B cell (primary cell): ENCODE results near the gene CDK6. TPM values are rescaled to one million over a fixed set of nuclear protein-coding genes. Genes with fewer than 3 reads are reported as not detected.

Source experiments
- ATAC-seq: fragments of 200-7000 bp; cut with Tn5 transposase; one replicate; pipeline ENCODE4 v1.10.0; 2021; ENCODE audit warnings: low read depth, mild to moderate bottlenecking, moderate number of reproducible peaks, moderate library complexity
- CTCF ChIA-PET: fragments of 350-600 bp; sonication (Branson Sonifier 250); formaldehyde crosslinking; loops from one replicate; lab custom pipeline; 2021; ENCODE audit warnings: antibody characterized with exemption, inconsistent platforms; lab: Charles Lee
- POLR2A ChIA-PET: fragments of 350-600 bp; sonication (Branson Sonifier 250); formaldehyde crosslinking; loops from one replicate; lab custom pipeline; 2021; ENCODE audit warnings: antibody characterized with exemption; lab: Charles Lee
- DNase-seq: peaks from one replicate; pipeline ENCODE4 v3.0.0; 2013
- H2AFZ ChIP-seq: 2 replicates; pipeline ENCODE4 v1.6.1; 2012; ENCODE audit warnings: mild to moderate bottlenecking, low read depth, low read length; ENCODE audit not compliant: insufficient read depth, poor library complexity, severe bottlenecking
- H3K27ac ChIP-seq, 2 donors: 1 replicate in 1 of 2; 2 replicates in 1 of 2; pipeline ENCODE4 v1.5.1; 2012 to 2013; ENCODE audit warnings: low read length in 2 of 2, mild to moderate bottlenecking in 2 of 2, moderate library complexity in 1 of 2
- H3K27me3 ChIP-seq, 4 experiments: fragments of 200-600 bp in 1 of 4; sonication (generic) in 1 of 4; replicated peaks in 1 of 4; 1 replicate in 2 of 4; 2 replicates in 2 of 4; pipeline versions ENCODE4 v1.6.1 to v1.7.0; 2013 to 2016; ENCODE audit warnings: low read length in 3 of 4, mild to moderate bottlenecking in 2 of 4, mixed read lengths in 1 of 4, moderate library complexity in 1 of 4; ENCODE audit not compliant: insufficient read depth in 4 of 4, control insufficient read depth in 3 of 4; ENCODE audit errors: control extremely low read depth in 1 of 4
- H3K36me3 ChIP-seq, 2 experiments: replicated peaks in 1 of 2; 1 replicate in 1 of 2; 2 replicates in 1 of 2; pipeline versions ENCODE4 v1.6.1 to v1.7.1; 2013; ENCODE audit warnings: low read length in 1 of 2; ENCODE audit not compliant: insufficient read depth in 2 of 2, control insufficient read depth in 1 of 2; ENCODE audit errors: control extremely low read depth in 1 of 2, extremely low read depth in 1 of 2
- H3K4me1 ChIP-seq, 2 donors: fragments of 200-600 bp in 1 of 2; sonication (generic) in 1 of 2; 1 replicate in 1 of 2; 2 replicates in 1 of 2; pipeline versions ENCODE4 v1.5.1 to v1.6.1; 2013 to 2017; ENCODE audit warnings: low read length in 2 of 2; ENCODE audit not compliant: control insufficient read depth in 2 of 2, insufficient read depth in 2 of 2
- H3K4me2 ChIP-seq: replicated peaks from 2 replicates; pipeline ENCODE3; 2012; ENCODE audit warnings: mild to moderate bottlenecking, low read depth, low read length; ENCODE audit not compliant: poor library complexity, severe bottlenecking
- H3K4me3 ChIP-seq, 5 experiments: fragments of 200-600 bp in 1 of 5; sonication (generic) in 1 of 5; 1 replicate in 3 of 5; 2 replicates in 2 of 5; pipeline versions ENCODE4 v1.5.1 to v1.7.0; 2011 to 2016; ENCODE audit warnings: low read length in 4 of 5, mild to moderate bottlenecking in 4 of 5, low read depth in 2 of 5, control low read depth in 1 of 5, moderate library complexity in 1 of 5; ENCODE audit not compliant: insufficient read depth in 1 of 5; ENCODE audit errors: control extremely low read depth in 1 of 5, extremely low read depth in 1 of 5
- H3K79me2 ChIP-seq: fragments of 200-600 bp; sonication (generic); one replicate; pipeline ENCODE4 v1.6.0; 2016; ENCODE audit warnings: low read length; ENCODE audit not compliant: control insufficient read depth, insufficient read depth
- H3K9ac ChIP-seq: fragments of 200-600 bp; sonication (generic); 2 replicates; pipeline ENCODE4 v1.6.1; 2017; ENCODE audit warnings: mild to moderate bottlenecking, low read length, moderate library complexity
- H3K9me3 ChIP-seq, 3 donors: one replicate each; pipeline versions ENCODE4 v1.6.1 to v1.7.1; 2013; ENCODE audit warnings: low read length in 2 of 3; ENCODE audit not compliant: control insufficient read depth in 2 of 3, insufficient read depth in 1 of 3; ENCODE audit errors: control extremely low read depth in 1 of 3
- H4K20me1 ChIP-seq: 2 replicates; pipeline ENCODE4 v1.6.0; 2012; ENCODE audit warnings: mild to moderate bottlenecking, low read length; ENCODE audit not compliant: insufficient read depth, control insufficient read depth, poor library complexity, severe bottlenecking
- H3K27ac Mint-ChIP-seq: one replicate; pipeline ENCODE4 v1.8.0; 2021; ENCODE audit warnings: mixed read lengths
- H3K27me3 Mint-ChIP-seq: one replicate; pipeline ENCODE4 v1.8.0; 2021; ENCODE audit warnings: mixed read lengths
- H3K4me1 Mint-ChIP-seq: one replicate; pipeline ENCODE4 v1.8.0; 2021; ENCODE audit warnings: mixed read lengths
- H3K4me3 Mint-ChIP-seq: one replicate; pipeline ENCODE4 v1.8.0; 2021; ENCODE audit warnings: mixed read lengths
- H3K9me3 Mint-ChIP-seq: one replicate; pipeline ENCODE4 v1.8.0; 2022; ENCODE audit warnings: mixed read lengths; ENCODE audit not compliant: insufficient read depth
- EZH2 ChIP-seq: IDR thresholded peaks from 2 replicates; pipeline ENCODE4 v1.6.1; 2012; ENCODE audit warnings: borderline replicate concordance, low read depth, mild to moderate bottlenecking, moderate library complexity, low read length; ENCODE audit not compliant: insufficient read depth, poor library complexity, severe bottlenecking
- whole genome bisulfite sequencing: methylation state at CpG from one replicate; pipeline ENCODE4 v1.1.5; 2013; ENCODE audit warnings: missing lambda C conversion rate; ENCODE audit not compliant: insufficient coverage; 5-methylcytosine and 5-hydroxymethylcytosine counted together
- intact Hi-C: fragments of 100-400 bp; cut with micrococcal nuclease; formaldehyde crosslinking; loops from one replicate; pipeline ENCODE4 v1.10.0; 2022
- polyA plus RNA-seq: library from polyadenylated mRNA; depleted of rRNA; stranded (reverse); fragments of >200 nt; gene quantifications from 2 replicates; pipeline ENCODE4 v1.2.3, GENCODE V29; 2012
- total RNA-seq, 2 donors: library from RNA; stranded (reverse); fragments of 120-200 nt in 1 of 2; gene quantifications; 1 replicate in 1 of 2; 2 replicates in 1 of 2; pipeline versions ENCODE4 v1.2.3 to v1.2.4, GENCODE V29; 2013 to 2022
- TF ChIP-seq, protein P1 (sequence below): fragments of 200-600 bp; IDR thresholded peaks from one replicate; pipeline ENCODE4 v1.8.0; 2022; ENCODE audit warnings: antibody characterized with exemption, mild to moderate bottlenecking

CDK6 gene
- total and polyA plus RNA-seq, 2 donors (not counting 1 experiment from before 2014, with no cell fraction given), result 3.0 to 14.6 TPM

DNA sequence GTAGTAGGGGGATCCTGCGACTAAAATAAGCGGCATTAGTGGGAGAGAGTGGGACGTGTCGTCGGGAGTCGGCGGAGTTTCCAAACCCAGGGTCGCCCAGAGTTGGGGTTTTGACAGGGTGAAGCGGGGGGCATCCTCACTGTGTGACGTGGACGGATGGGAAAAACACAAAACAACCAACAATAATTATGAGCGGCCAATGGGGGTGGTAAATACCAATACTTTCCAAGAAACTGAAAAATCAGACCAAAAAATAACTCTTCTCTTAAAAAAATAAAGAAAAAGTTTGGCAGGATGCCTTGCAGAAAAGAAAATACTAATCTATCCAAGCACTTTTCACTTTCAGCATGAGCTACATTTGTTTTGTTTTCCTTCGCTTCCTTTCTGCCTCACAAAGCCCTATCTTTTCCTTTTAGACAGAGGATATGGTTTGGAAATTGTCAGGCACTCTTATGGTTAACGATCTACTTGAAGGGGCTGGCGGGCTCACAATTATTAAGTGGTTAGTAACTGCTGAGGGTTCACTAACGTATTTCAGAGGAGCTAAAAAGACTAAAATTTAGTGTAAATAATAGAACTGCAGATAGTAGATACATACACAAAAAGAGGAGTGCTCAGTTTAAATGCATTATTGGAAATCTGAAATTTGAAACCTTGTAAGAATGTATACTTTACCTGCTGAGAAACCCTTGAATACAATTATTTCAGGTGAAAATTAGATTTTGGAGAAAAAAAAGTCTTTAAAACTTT lies 802 bp upstream of the CDK6 start:
- H3K4me3 Mint-ChIP-seq, result peak overlapping the region; percentile 89

More for the DNA sequence above, 802 bp upstream of the CDK6 start:
- Mint-ChIP-seq H3K27me3 (no peaks in the 10 kb centered on the region), H3K27ac (no peak overlapping the region), H3K4me1 (peaks cover 21% of the 10 kb centered on the region), H3K9me3 (no peaks in the 10 kb centered on the region)
- Histone ChIP-seq H3K27me3 (no peaks in the 10 kb centered on the region), H3K36me3 (no peaks in the 10 kb centered on the region), H3K9me3 (no peaks in the 10 kb centered on the region), H3K79me2 (peaks cover 1% of the 10 kb centered on the region), H4K20me1 (no peaks in the 10 kb centered on the region), H3K4me1 (peaks cover 10 to 17% of the 10 kb centered on the region in 2 donors), H2AFZ (peak overlapping the region; percentile 90), H3K27ac (peak overlapping the region in 1 of 2 donors; percentile 25), H3K9ac (peak overlapping the region; percentile 81), H3K4me2 (peak overlapping the region; percentile 96), H3K4me3 (peak overlapping the region; percentile 52 to 96 (median 89))
- TF ChIP-seq, protein P1, sequence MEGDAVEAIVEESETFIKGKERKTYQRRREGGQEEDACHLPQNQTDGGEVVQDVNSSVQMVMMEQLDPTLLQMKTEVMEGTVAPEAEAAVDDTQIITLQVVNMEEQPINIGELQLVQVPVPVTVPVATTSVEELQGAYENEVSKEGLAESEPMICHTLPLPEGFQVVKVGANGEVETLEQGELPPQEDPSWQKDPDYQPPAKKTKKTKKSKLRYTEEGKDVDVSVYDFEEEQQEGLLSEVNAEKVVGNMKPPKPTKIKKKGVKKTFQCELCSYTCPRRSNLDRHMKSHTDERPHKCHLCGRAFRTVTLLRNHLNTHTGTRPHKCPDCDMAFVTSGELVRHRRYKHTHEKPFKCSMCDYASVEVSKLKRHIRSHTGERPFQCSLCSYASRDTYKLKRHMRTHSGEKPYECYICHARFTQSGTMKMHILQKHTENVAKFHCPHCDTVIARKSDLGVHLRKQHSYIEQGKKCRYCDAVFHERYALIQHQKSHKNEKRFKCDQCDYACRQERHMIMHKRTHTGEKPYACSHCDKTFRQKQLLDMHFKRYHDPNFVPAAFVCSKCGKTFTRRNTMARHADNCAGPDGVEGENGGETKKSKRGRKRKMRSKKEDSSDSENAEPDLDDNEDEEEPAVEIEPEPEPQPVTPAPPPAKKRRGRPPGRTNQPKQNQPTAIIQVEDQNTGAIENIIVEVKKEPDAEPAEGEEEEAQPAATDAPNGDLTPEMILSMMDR, result no peak
- no peak for TF ChIP-seq EZH2
- peak; percentile 32 for DNase-seq
- intact Hi-C loops, result loop anchor here (1.0 to 5.0 kb wide), 3 partner anchors 394 to 895 kb away; partner anchors contain the start of genes AKAP9 and CYP51A1
- WGBS, result 0% methylated on average over 8 of the region's 16 CpGs
- ATAC-seq, result no peak
- POLR2A ChIA-PET, result interaction anchor here (0.6 to 0.7 kb wide), 2 partner anchors 205 to 230 kb away, joined by 4 to 9 read pairs; no protein-coding TSS in a partner anchor
- CTCF ChIA-PET, result no interaction called here
